ENCODE results near the gene PDE8A. TPM values are rescaled to one million over a fixed set of nuclear protein-coding genes. Genes with fewer than 3 reads are reported as not detected.
"Not testable (repeated sequence)": the region's sequence is repeated elsewhere in the genome, so short reads cannot be mapped to it uniquely, and the experiment has no call there.

The PDE8A gene
- total RNA-seq, 1 donor from 2014 or later: 12.5 TPM

DNA sequence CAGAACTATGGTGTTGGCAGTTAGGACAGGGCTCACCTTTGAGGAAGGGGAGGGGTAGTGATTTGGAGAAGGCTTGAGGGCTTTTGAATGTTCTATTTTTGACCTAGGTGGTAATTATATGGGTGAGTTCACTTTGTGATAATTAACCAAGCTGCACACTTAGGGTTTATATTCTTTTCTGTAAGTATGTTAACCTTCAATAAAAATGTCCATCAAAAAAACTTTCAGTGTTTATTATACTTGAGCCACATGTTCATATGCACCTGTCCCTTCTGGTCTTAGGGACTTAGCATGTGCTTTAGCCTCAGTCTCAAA lies 28.4 kb downstream of the PDE8A start:
- intact Hi-C loops (cut with micrococcal nuclease): no loop called here

DNA sequence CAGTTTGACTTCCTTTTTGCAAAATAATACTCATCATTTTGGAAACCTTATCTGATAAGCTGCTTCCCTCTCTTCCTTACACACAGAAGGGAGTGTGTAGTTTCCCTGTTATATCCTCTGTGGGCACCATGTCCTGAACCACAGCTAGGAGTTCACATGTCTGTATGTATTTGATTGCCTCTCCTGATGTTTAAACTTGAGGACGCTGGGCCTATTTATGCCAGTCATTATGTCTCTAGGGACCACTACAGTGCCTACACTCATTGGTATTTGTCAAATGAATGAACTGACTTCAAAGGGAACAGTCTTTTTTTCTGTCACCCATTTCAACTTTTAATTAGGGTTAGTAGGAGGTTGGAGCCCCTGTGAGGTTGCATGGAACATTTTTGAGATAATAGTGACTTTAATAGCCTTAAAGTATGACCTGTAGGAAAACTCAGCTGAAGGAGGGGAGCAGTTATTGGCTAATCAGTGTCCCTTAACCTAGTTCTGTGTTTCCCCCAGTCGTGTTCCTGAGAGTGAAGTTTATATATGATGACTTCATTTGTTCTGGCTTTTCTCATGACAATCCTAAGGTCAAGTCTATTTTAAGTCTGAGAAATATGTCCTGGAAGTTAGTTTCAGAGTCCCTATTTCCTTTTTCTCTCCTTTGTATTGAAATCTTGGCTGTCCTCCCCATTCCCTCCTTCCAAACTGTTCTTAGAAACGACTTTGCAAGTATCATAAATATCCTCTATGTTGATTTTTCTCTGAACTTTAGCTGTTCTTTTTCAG lies 28.9 kb downstream of the PDE8A start:
- intact Hi-C loops (cut with micrococcal nuclease): no loop called here

DNA sequence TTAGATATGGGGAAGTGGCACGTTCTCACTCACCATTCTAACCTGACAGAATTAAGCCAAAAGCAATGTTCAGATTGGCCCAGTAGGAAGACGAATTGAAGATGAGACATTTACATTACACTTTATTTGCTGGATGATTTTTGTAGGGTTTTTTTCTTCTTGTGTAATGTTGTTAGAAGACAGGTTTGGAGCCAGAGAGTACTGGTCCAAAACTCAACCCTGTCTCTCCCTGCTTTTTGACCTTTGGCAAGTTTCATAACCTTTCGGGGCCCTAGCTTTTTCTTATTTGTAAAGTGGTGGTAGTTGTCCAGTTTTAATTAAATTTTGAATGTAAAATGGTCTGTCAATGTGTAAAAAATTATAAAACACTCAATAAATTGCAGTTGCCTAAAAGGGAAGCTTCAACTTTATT lies 29.5 kb downstream of the PDE8A start:
- intact Hi-C loops (cut with micrococcal nuclease): no loop called here

DNA sequence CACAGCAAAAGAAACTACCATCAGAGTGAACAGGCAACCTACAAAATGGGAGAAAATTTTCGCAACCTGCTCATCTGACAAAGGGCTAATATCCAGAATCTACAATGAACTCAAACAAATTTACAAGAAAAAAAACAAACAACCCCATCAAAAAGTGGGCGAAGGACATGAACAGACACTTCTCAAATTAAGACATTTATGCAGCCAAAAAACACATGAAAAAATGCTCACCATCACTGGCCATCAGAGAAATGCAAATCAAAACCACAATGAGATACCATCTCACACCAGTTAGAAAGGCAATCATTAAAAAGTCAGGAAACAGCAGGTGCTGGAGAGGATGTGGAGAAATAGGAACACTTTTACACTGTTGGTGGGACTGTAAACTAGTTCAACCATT lies 30.1 kb downstream of the PDE8A start:
- intact Hi-C loops (cut with micrococcal nuclease): not testable (repeated sequence)

DNA sequence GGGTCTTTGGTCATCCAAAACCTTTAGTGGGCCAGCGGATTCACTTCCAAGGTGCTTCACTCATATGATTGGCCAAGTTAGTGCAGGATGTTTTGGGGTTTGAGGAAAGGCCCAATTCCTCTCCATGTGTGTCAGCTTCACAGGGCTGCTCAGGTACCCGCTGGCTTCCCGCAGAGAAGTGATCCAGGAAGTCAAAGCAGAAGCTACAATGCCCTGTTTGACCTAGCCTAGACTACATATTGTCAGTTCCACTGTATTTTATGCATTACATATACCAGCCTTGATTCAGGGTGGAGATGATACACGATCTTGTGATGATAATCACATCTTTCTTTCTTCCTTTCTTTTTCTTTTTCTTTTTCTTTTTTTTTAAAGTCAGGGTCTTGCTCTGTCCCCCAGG lies 32.1 kb downstream of the PDE8A start:
- intact Hi-C loops (cut with micrococcal nuclease): no loop called here

DNA sequence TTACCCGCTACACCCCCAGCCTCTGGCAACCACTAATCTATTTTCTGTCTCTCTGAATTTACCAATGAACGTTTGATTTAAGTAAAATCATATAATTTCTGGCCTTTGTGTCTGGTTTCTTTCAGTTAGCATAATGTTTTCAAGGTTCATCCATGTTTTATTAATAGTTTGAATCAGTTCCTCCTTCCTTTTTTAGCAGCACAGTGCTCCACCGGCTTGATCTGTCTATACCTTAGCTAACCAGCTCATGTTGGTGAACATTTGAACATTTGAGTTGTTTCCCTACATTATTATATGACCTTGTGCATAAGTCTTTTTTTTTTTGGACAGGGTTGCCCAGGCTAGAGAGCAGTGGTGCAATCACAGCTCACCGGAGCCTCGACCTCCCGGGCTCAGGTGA lies 33.3 kb downstream of the PDE8A start:
- intact Hi-C loops (cut with micrococcal nuclease): no loop called here

DNA sequence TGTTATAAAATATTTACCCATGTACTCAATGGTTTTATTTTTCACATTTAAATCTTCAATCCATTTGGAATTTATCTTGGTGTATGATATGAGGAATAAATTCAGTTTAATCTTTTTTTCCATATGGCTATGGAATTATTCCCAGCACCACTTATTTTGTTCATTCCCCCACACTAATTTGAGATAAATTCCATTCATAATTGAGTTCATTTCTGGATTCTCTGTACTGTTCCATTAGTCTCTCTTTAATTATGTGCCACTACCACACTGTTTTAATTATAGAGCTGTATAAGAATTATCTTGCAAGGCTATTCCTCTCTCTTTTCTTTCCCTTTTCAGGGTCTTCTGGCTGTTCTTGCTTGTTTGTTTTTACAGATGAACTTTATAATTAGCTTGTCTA lies 34.6 kb downstream of the PDE8A start:
- intact Hi-C loops (cut with micrococcal nuclease): no loop called here

DNA sequence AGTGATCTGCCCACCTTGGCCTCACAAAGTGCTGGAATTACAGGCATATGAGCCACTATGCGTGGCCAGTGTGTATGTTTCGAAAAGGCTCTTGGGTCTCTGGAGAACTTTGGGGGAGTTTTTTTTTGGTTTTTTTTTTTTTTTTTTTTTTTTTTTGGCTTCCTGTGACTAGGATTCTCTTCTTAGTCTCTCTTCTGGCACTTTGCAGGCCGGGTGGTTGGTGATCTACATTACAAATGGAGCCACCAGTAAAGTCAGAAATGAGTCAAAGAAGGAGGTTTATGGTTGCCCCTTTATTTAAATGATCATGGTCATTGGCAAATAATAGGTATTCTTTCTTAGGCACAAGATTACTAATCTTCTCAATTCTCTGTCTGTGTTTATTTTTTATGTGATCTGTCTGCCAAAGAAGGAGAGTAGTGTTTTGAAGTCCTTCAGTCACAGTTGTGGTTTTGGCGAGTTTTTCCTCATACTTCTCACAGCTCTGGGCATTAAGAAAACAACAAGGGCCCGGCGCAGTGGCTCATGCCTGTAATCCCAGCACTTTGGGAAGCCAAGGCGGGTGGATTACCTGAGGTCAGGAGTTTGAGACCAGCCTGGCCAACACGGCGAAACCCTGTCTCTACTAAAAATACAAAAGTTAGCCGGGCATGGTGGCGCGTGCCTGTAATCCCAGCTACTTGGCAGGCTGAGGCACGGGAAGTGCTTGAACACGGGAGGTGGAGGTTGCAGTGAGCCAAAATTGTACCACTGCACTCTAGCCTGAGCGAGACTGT lies 38.3 kb downstream of the PDE8A start:
- intact Hi-C loops (cut with micrococcal nuclease): no loop called here

DNA sequence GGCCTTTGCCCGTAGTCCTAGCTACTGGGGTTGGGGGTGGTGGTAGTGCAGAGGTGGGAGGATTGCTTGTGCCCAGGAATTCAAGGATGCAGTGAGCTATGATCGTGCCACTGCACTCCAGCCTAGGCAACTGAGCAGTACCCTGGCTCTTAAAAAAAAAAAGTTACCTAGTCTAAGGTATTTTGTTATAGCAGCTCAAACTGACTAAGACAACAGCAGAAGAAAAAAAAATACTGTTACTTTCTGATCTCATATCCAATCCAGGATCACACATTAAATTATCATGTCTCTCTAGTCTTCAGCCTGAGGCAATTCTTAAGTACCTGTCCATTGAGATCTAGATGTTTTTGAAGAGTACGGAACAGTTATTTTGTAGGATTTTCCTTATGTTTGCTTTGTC lies 39.8 kb downstream of the PDE8A start:
- intact Hi-C loops (cut with micrococcal nuclease): no loop called here

DNA sequence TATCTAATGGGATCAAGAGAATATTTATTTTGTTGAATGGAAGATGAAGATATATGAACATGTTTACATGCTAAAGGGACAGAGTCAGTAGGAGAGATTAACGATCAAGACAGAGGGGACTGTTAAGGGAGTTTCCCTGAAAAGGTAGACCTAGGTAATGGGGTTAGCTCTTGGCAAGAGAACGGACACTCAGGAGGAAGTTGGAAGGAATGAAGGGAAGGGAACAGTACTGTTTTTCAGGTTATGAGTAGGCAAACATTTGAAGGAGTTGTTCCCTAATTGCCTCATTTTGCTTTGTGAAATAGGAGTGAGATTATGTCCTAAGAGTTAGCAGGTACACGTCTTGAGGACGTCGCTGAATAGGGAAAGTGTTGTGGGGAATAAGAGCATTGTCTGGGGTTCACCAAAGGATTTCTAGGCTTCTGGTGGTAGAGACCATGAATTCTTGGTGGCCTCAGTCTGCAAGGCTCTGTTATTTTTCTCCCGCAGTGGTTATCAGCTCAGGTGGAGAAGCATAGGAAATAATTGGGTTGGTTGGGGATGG lies 41.3 kb downstream of the PDE8A start:
- intact Hi-C loops (cut with micrococcal nuclease): no loop called here

DNA sequence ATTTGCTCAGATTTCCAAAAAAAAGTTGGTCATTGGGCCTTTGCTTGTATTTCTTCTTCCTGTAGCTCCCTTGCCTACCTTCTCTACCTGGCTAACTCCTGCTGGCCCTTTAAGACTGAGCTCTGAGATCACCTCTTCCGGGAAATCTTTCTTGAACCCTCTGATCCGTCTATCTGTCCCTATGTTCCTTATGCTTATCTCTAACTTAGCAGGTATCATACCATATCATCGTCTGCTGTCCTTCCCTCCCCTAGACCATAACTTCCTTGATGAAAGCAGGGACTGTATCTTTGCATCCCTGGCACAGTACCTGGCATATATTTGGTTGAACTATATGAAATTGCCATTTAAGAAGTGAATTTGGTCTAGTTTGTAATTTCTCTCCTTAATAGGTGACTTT lies 42.3 kb downstream of the PDE8A start:
- intact Hi-C loops (cut with micrococcal nuclease): no loop called here

DNA sequence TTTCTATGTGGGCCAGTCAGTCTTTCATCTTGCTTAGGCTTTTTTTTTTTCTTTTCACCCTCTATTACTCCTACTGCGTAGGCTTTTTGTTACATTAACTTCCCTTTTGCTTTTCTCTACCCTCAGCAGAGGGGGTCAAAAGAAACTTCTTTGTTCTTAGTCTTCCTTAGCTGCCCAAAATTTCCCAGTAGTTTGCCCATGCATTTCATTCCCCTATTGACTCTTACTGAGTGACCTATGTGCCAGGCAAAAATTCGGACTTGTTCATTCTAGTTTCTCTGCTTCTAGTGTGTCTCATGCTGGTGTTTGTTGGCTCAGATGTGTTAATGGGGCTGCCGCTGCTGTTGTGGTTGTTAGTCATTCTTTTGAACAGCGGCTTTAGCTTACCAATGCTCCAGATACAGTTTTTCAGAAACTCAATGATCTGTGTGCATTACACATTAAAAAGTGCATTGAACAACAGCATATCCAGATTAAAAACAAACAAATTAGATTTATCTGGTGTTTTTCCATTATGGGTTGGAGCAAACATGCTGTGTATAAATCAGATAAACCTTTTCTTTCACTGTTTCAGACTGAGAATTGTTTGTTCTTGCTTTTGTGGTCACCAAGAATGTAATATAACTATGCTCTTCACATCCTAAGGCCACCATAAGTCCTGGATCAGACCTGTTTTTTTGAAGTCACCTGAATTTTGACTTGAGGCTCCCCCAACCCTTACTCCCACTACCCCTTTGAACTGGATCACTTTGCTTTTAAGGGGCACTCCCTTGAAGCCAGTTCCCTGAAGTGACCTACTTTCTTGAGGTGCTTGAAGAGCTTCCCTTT lies 43.1 kb downstream of the PDE8A start:
- intact Hi-C loops (cut with micrococcal nuclease): no loop called here

DNA sequence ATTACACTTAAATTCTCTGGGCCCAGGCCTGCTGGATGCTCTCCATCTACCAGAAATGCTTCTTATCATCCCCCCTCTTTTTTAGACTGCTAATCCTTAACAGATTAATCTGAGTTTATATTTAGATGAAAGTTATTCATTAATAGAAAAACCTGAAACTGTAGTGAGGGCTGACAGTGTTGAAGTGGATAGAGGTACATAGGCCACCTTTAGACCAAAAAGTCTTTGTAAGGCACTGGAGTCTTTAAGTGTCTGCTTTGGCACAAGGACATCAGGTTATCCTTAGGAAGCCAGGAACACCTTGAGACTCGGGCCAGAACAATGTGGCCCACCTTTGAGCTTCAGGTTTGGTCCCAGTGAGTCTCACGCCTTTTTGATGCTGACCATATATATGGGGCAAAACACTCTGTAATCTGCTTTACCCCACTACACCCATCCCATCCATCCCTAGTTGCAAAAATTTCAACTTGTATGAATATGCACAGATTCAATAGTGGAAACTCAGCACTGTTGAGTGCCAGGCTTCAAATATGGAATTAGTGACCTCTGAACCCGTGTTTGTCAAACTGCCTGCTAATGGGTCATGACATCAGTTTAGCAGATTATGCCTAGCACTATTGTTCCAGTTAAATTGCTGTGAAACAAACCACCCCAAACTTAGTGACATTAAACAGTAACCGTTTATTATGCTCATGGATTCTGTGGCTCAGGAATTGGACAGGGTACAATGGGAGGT lies 44.0 kb downstream of the PDE8A start:
- intact Hi-C loops (cut with micrococcal nuclease): no loop called here

DNA sequence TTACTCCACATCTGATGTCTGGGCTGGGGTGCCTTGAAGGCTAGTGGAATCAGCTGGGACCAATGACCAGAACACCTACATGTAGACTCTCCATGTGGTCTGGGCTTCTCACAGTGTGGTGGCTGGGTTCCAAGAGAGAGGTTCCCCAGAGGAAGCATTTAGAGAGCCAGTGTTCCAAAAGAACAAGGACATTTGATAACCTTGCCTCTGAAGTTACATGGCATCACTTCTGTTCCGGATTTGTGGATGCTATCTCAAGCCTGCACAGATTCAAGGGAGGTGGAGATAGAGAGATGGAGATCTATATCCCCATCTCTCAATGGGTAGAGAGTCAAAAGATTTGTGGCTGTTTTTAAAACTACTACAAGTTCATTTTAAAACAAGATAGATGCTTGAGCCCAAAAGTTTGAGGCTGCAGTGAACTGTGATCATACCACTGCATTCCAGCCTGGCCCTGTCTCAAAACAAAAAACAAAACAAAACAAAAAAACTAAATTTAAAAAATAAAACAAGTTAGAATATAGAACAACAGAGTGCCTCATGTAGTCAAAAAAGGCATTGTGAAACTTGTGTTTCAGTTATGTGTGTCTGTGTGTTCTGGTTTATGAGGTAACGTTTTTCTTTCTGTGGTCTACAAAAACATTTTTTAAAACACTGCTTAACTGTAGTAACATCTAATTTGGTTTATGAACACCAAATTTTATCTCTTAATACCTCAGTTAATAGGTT lies 44.8 kb downstream of the PDE8A start:
- intact Hi-C loops (cut with micrococcal nuclease): no loop called here

DNA sequence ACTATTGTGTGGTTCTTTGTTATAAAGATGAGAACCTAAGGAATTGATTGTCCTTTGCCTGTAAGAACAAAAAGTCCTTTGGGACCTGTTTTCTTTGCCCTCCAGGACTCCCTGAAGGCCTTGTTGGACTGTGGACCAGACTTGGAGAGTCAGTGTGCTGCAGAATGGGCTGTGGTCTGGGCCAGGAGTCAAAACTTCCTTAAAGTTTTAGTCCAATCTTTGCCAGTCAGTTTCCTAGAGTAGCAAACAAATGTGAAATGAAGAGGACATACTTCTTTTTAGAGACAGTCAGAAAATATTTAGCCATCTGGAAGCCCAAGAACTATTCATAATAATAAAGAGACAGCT lies 45.4 kb downstream of the PDE8A start:
- intact Hi-C loops (cut with micrococcal nuclease): no loop called here

DNA sequence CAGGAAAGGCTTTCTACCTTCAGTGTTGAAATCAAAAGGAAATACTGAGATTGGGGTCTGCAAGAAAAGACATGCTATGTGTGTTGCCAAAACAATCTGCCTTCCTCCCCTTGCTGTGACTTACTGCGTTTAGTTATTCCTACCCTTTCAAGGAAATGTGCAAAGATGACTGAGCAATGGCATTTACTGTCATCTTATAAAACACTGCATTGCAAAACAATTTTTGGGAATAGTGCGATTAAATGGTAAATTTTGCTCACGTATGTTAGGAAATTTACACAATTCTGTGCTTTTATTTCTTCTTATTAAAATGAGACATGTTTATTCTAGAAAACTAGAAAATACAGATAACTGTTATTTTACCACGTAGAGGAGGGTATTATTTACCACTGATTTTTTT lies 45.8 kb downstream of the PDE8A start:
- intact Hi-C loops (cut with micrococcal nuclease): no loop called here

DNA sequence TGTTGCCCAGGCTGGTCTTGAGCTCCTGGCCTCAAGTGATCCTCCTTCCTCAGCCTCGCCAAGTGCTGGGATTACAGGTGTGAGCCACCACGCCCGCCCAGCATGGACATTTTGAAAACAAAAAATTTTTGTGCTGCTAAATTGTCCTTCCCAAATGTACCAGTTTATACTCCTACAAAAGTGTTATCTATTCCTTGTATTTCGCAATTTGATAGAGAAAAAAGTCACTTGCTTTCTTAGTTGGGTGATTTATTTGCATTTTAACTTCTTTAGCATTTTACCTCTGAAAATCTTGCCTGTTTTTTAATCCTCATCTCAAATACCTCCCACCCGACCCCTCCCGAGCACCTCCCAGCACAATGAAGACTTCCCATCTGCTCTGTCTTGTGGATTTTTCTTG lies 46.8 kb downstream of the PDE8A start:
- intact Hi-C loops (cut with micrococcal nuclease): no loop called here

DNA sequence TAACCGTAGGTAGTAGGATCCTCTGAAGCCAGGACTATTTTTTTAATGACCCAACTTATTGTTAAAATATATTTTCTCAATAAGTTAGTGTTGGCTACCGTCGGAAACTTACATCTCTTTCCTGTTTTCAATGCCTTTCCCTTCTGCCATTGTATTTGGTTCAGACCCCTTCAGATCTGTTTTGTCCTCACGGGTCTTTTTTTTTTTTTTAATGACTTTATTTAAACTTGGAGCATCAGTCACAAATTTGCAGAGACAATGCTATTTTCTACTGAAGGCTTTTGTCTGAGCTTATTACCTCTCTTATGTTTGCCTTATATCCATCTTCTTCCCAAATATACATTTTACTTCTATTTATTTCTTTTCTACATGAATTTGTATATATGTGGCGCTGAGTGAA lies 47.6 kb downstream of the PDE8A start:
- intact Hi-C loops (cut with micrococcal nuclease): no loop called here

DNA sequence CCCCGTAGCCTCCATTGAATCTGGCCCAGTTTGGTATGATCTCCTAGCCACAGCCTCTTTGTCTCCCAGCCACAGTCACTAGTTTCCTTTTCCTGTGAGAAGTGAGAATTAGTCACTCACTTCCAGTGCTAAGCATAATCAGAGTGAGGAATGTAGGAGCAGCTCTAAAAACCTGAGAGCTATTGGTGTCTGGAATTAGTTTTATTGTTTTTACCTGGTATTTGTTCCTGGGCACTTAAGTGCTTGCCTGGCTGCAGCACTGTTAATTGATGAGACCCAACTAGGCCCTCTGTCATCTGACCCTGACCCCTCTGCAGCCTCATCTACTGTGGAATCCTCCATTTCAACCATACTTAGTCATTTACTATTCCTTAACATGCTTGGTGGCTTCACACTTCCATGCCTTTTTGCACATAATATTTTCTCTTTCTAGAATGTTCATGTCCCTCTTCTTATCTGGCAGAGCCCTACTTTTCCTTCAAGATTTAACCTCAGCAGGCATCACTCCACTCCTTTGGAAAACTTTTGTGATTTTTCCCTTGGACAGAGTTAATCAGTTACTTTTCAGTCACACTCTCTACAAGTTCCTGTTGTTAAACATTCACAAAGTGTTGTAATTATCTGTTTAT lies 48.8 kb downstream of the PDE8A start:
- intact Hi-C loops (cut with micrococcal nuclease): no loop called here

Data from T-helper 2 cell treated with Interferon-gamma antibody and Interleukin-4, amounts not matched to agents 100 ng/mL and 5 ng/mL, for 36 hours (primary cell).